ENCODE results near the gene B9D1. TPM values are rescaled to one million over a fixed set of nuclear protein-coding genes. Genes with fewer than 3 reads are reported as not detected.

The B9D1 gene
- total and polyA plus RNA-seq, 9 of the 15 experiments (the other 6 are each of a cell fraction or from before 2014, with no cell fraction given), result 8.9 to 28.0 (median 17.9) TPM

DNA sequence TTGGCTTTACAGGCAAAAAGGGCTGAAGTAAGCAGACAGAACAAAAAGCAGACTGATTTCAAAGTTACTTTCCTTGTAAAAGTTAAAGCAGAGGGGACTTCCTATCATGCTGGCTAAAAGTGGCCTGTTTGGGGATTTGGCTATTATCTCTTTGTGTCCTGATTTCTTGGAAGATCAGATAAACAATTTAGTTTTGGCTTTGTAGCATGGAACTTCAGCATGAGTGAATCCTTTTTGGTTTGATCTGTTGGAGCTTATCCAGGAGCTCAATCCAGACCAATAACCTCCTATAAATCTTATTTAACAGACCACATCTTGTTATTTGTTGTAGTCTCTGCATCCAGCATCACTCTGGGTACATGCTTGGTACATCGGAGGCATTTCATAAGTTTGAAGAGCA is 39.6 kb upstream of the B9D1 start (continued):
- TF ChIP-seq, protein P1, sequence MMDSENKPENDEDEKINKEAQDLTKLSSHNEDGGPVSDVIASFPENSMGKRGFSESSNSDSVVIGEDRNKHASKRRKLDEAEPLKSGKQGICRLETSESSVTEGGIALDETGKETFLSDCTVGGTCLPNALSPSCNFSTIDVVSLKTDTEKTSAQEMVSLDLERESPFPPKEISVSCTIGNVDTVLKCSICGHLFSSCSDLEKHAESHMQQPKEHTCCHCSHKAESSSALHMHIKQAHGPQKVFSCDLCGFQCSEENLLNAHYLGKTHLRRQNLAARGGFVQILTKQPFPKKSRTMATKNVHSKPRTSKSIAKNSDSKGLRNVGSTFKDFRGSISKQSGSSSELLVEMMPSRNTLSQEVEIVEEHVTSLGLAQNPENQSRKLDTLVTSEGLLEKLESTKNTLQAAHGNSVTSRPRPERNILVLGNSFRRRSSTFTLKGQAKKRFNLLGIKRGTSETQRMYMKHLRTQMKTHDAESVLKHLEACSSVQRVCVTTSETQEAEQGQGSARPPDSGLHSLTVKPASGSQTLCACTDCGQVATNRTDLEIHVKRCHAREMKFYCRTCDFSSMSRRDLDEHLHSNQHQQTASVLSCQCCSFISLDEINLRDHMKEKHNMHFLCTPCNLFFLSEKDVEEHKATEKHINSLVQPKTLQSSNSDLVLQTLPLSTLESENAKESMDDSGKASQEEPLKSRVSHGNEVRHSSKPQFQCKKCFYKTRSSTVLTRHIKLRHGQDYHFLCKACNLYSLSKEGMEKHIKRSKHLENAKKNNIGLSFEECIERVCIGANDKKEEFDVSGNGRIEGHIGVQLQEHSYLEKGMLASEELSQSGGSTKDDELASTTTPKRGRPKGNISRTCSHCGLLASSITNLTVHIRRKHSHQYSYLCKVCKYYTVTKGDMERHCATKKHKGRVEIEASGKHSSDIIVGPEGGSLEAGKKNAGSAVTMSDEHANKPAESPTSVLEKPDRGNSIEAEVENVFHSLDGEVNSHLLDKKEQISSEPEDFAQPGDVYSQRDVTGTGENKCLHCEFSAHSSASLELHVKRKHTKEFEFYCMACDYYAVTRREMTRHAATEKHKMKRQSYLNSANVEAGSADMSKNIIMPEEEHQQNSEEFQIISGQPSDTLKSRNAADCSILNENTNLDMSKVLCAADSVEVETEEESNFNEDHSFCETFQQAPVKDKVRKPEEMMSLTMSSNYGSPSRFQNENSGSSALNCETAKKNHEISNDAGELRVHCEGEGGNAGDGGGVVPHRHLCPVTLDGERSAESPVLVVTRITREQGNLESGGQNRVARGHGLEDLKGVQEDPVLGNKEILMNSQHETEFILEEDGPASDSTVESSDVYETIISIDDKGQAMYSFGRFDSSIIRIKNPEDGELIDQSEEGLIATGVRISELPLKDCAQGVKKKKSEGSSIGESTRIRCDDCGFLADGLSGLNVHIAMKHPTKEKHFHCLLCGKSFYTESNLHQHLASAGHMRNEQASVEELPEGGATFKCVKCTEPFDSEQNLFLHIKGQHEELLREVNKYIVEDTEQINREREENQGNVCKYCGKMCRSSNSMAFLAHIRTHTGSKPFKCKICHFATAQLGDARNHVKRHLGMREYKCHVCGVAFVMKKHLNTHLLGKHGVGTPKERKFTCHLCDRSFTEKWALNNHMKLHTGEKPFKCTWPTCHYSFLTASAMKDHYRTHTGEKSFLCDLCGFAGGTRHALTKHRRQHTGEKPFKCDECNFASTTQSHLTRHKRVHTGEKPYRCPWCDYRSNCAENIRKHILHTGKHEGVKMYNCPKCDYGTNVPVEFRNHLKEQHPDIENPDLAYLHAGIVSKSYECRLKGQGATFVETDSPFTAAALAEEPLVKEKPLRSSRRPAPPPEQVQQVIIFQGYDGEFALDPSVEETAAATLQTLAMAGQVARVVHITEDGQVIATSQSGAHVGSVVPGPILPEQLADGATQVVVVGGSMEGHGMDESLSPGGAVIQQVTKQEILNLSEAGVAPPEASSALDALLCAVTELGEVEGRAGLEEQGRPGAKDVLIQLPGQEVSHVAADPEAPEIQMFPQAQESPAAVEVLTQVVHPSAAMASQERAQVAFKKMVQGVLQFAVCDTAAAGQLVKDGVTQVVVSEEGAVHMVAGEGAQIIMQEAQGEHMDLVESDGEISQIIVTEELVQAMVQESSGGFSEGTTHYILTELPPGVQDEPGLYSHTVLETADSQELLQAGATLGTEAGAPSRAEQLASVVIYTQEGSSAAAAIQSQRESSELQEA (IDR thresholded peaks at IDR 0.05; ENCODE audit: low read depth), result no peak
- TF ChIP-seq CBX2 (IDR thresholded peaks at IDR 0.05; ENCODE audit: insufficient read depth, low read length, poor library complexity, severe bottlenecking) (no peak), ILK (tag; IDR thresholded peaks at IDR 0.05; ENCODE audit: borderline replicate concordance, low read depth) (no peak), TRIM24 (IDR thresholded peaks at IDR 0.05) (no peak), ZNF77 (CRISPR knock-in tag; IDR thresholded peaks at IDR 0.05) (no peak), NR2C1 (IDR thresholded peaks at IDR 0.05) (no peak), NR2C1 (tag; IDR thresholded peaks at IDR 0.05) (no peak), HOXB6 (CRISPR knock-in tag; IDR thresholded peaks at IDR 0.05; ENCODE audit: borderline replicate concordance) (no peak), GABPB2 (CRISPR knock-in tag; conservative IDR thresholded peaks at IDR 0.05) (no peak), SMAD3 (CRISPR knock-in tag; conservative IDR thresholded peaks at IDR 0.05) (no peak), ELF2 (CRISPR knock-in tag; IDR thresholded peaks at IDR 0.05) (no peak), GTF2E2 (tag; IDR thresholded peaks at IDR 0.05) (no peak), SPI1 (IDR thresholded peaks at IDR 0.05; ENCODE audit: borderline replicate concordance, low read depth, low read length) (no peak), U2AF2 (optimal IDR thresholded peaks at IDR 0.05; ENCODE audit: low read depth, low read length) (no peak), MCM5 (IDR thresholded peaks at IDR 0.05; ENCODE audit: low read depth) (no peak)

Data from K562 (cell line).